Measurements from ENCODE around the gene LRMDA.

GRCh38 chr10:75542906-75543305 lies 111.5 kb downstream of the LRMDA start:
- TF ChIP-seq CTCF (IDR thresholded peaks at IDR 0.05): no peak
- no peak for TF ChIP-seq POLR2A (IDR thresholded peaks at IDR 0.05)
